OCI-LY3 (cell line): ENCODE results near the gene MIGA2.
"Not testable (repeated sequence)": the region's sequence is repeated elsewhere in the genome, so short reads cannot be mapped to it uniquely, and the experiment has no call there.

ENCODE experiments used
- H2AFZ ChIP-seq: fragments of 200-600, 300-600 bp; shearing (Covaris generic); 2 replicates; pipeline ENCODE4 v1.6.0; 2014; ENCODE audit warnings: antibody characterized with exemption, low read depth, low read length
- H3K27ac ChIP-seq: fragments of 200-600, 300-600 bp; sonication (generic); 2 replicates; pipeline ENCODE4 v1.5.1; 2014; ENCODE audit warnings: mild to moderate bottlenecking, low read length, moderate library complexity, mixed read lengths
- H3K27me3 ChIP-seq: fragments of 200-600, 300-600 bp; sonication (generic); 2 replicates; pipeline ENCODE4 v1.6.1; 2014; ENCODE audit warnings: low read depth, low read length, mixed read lengths
- H3K36me3 ChIP-seq: fragments of 200-600, 300-600 bp; sonication (generic); replicated peaks from 2 replicates; pipeline ENCODE3; 2014; ENCODE audit warnings: low read depth, low read length, mixed read lengths
- H3K4me1 ChIP-seq: fragments of 300-600, 200-600 bp; sonication (generic); 2 replicates; pipeline ENCODE4 v1.6.1; 2014; ENCODE audit warnings: low read length, mixed read lengths
- H3K4me2 ChIP-seq: fragments of 200-600, 300-600 bp; sonication (generic); 2 replicates; pipeline ENCODE4 v1.6.1; 2014; ENCODE audit warnings: low read length, mixed read lengths
- H3K4me3 ChIP-seq: fragments of 300-600, 200-600 bp; sonication (generic); 2 replicates; pipeline ENCODE4 v1.5.1; 2014; ENCODE audit warnings: antibody characterized with exemption, mild to moderate bottlenecking, low read length, moderate library complexity
- H3K79me2 ChIP-seq: fragments of 300-600, 200-600 bp; shearing (Covaris generic); 2 replicates; pipeline ENCODE4 v1.6.1; 2014; ENCODE audit warnings: mild to moderate bottlenecking, low read length, mixed read lengths
- H3K9ac ChIP-seq: fragments of 300-600, 200-600 bp; shearing (Covaris generic); 2 replicates; pipeline ENCODE4 v1.6.0; 2014; ENCODE audit warnings: mild to moderate bottlenecking, low read length, moderate library complexity
- H3K9me3 ChIP-seq: fragments of 200-600, 300-600 bp; shearing (Covaris generic); 2 replicates; pipeline ENCODE4 v1.6.1; 2014; ENCODE audit warnings: low read length, mixed read lengths; ENCODE audit not compliant: insufficient read depth
- H4K20me1 ChIP-seq: fragments of 200-600, 300-600 bp; sonication (generic); 2 replicates; pipeline ENCODE4 v1.6.1; 2016; ENCODE audit warnings: low read length, mixed read lengths; ENCODE audit not compliant: insufficient read depth
- CTCF ChIP-seq: fragments of 200-600, 300-600 bp; sonication (generic); IDR thresholded peaks from 2 replicates; pipeline ENCODE4 v1.5.1; 2014; ENCODE audit warnings: antibody characterized with exemption, low read length, low read depth
- EZH2phosphoT487 ChIP-seq: fragments of 200-600 bp; shearing (Covaris generic); IDR thresholded peaks from 2 replicates; pipeline ENCODE4 v1.6.1; 2018; ENCODE audit warnings: antibody characterized with exemption, mixed run types, low read depth

The MIGA2 gene

GRCh38 chr9:129002992-129003391 lies 33.4 kb upstream of the MIGA2 start:
- TF ChIP-seq EZH2phosphoT487, result no peak
- TF ChIP-seq CTCF, result no peak
- Histone ChIP-seq H3K4me3 (no peak overlapping the region), H3K4me2 (no peak overlapping the region), H4K20me1 (no peaks in the 10 kb centered on the region), H3K27ac (no peak overlapping the region), H3K4me1 (no peaks in the 10 kb centered on the region), H3K36me3 (peaks cover 58% of the 10 kb centered on the region), H3K9ac (no peak overlapping the region), H3K79me2 (no peaks in the 10 kb centered on the region), H3K9me3 (no peaks in the 10 kb centered on the region), H2AFZ (no peak overlapping the region), H3K27me3 (no peaks in the 10 kb centered on the region)

DNA sequence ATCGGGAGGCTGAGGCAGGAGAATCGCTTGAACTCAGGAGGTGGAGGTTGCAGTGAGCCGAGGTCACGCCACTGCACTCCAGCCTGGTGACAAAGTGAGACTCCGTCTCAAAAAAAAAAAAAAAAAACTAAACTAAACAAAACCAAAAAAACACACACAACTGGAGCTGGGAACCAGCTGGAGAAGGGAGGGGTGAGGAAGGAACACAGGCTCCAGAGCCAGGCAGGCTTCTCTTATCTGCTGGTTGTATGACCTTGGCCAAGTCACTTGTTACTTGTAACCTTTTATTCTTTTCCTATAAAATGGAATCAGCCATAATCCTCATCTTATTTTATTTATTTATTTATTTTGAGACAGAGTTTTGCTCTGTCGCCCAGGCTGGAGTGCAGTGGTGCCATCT lies 32.3 kb upstream of the MIGA2 start:
- peaks cover 53% of the 10 kb centered on the region for H3K36me3 ChIP-seq
- not testable (repeated sequence) for H2AFZ ChIP-seq, H3K9ac ChIP-seq, H3K9me3 ChIP-seq, H4K20me1 ChIP-seq, H3K27me3 ChIP-seq, H3K79me2 ChIP-seq, H3K4me2 ChIP-seq, H3K4me3 ChIP-seq, H3K27ac ChIP-seq, H3K4me1 ChIP-seq

DNA sequence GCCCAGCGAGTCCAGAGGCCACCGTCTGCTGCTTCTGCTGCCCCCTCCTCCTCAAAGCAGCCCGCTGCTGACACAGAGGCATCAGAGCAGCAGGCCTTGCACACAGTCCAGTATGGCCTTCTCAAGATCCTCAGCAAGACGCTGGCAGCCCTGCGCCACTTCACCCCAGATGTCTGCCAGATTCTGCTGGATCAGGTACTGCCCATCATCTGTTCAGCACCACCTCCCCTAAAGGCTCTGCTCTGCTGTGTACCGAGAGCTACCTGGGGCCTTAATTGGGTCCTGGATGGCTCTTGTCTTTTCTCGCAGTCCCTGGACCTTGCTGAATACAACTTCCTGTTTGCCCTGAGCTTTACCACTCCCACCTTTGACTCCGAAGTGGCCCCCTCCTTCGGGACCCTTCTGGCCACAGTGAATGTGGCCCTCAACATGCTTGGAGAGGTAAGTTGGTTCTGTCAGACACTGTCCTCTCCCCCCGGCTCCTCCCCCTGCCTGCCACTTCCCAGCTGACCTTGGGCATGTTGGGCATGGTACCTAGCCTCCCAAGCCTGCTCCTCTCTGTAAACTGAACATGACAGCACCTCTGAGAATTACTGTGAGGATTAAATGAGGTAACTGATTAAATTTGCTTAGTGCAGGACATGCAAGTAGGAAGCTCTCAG lies 31.0 kb upstream of the MIGA2 start:
- Histone ChIP-seq H3K4me3 (no peak overlapping the region), H3K27ac (no peak overlapping the region), H3K36me3 (peaks cover 47% of the 10 kb centered on the region), H3K9ac (no peak overlapping the region), H3K4me2 (no peak overlapping the region), H2AFZ (no peak overlapping the region), H3K4me1 (no peaks in the 10 kb centered on the region), H3K9me3 (no peaks in the 10 kb centered on the region), H4K20me1 (no peaks in the 10 kb centered on the region), H3K27me3 (no peaks in the 10 kb centered on the region), H3K79me2 (no peaks in the 10 kb centered on the region)
- TF ChIP-seq EZH2phosphoT487 (no peak), CTCF (no peak)

DNA sequence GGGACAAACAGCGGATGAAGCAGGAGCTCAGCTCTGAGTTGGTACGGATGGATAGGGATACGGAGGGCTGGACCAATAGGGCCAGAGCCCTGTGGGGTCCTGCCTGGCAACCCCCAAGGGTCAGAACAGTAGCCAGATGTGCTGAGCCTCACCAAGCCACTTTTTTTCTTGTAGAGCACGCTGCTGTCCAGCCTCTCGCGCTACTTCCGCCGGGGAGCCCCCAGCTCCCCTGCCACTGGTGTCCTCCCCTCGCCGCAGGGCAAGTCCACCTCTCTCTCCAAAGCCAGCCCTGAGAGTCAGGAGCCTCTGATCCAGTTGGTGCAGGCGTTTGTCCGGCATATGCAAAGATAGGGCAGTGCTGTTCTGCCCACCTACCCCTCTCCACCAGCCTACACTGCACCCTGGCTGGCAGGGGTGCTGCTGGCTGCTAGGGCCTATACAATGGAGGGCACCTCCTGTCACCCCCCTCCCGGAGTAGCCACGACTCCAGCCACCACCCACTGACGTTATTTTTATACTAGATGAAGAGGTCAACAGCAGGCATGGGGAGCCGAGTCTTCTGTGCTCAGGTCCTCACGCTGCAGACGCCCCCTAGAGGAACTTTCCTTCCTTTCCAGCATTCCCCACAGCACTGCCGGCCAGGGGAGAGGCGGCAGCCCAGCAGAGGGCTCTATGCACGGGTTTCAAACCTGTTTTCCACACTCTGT lies 29.9 kb upstream of the MIGA2 start:
- Histone ChIP-seq H3K27me3 (no peaks in the 10 kb centered on the region), H4K20me1 (no peaks in the 10 kb centered on the region), H3K79me2 (no peaks in the 10 kb centered on the region), H3K4me3 (no peak overlapping the region), H3K9ac (no peak overlapping the region), H3K4me1 (no peaks in the 10 kb centered on the region), H3K36me3 (peaks cover 44% of the 10 kb centered on the region), H2AFZ (no peak overlapping the region), H3K4me2 (no peak overlapping the region), H3K9me3 (no peaks in the 10 kb centered on the region), H3K27ac (no peak overlapping the region)
- TF ChIP-seq EZH2phosphoT487 (no peak), CTCF (peak; percentile 85)
